GM21367 (cell line): Measurements from ENCODE around the gene BET1.

Source experiments
- ATAC-seq: cut with Tn5 transposase; IDR thresholded peaks from one replicate; pipeline ENCODE4 v1.9.1; 2021; ENCODE audit not compliant: unreplicated experiment

The BET1 gene

GRCh38 chr7:93960986-93961385 is 43.2 kb downstream of the BET1 start:
- no peak for ATAC-seq

GRCh38 chr7:93958651-93959050 is 45.5 kb downstream of the BET1 start:
- ATAC-seq, result no peak

- ATAC-seq, result no peak
Measured at GRCh38 chr7:93958216-93958615, 45.9 kb downstream of the BET1 start.

GRCh38 chr7:93957767-93958166 is 46.4 kb downstream of the BET1 start:
- ATAC-seq, result no peak

GRCh38 chr7:93955304-93955703 is 48.9 kb downstream of the BET1 start:
- peak; percentile 67 for ATAC-seq

DNA sequence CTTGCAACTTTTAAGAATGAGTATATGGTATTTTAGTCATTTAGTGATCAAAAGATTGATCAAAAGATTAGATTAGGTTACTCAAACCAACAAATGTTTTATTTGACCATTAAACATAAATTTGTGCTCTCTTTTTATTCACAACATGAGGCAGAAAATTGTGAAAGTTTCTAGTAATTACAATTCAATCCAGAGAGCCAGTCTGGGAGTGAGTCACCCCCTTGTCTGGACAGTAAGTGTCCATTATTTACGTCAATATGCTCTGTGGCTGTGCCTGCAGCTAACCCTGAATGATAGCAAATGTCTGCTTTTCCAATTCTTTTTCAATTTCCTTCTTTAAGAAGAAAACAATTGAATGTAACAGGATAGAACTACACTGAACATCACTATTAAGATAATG is 54.7 kb downstream of the BET1 start:
- ATAC-seq, result no peak

- no peak for ATAC-seq
Measured at GRCh38 chr7:93948873-93949272, 55.3 kb downstream of the BET1 start.

- ATAC-seq, result no peak
Measured at GRCh38 chr7:93948106-93948505, 56.0 kb downstream of the BET1 start.

DNA sequence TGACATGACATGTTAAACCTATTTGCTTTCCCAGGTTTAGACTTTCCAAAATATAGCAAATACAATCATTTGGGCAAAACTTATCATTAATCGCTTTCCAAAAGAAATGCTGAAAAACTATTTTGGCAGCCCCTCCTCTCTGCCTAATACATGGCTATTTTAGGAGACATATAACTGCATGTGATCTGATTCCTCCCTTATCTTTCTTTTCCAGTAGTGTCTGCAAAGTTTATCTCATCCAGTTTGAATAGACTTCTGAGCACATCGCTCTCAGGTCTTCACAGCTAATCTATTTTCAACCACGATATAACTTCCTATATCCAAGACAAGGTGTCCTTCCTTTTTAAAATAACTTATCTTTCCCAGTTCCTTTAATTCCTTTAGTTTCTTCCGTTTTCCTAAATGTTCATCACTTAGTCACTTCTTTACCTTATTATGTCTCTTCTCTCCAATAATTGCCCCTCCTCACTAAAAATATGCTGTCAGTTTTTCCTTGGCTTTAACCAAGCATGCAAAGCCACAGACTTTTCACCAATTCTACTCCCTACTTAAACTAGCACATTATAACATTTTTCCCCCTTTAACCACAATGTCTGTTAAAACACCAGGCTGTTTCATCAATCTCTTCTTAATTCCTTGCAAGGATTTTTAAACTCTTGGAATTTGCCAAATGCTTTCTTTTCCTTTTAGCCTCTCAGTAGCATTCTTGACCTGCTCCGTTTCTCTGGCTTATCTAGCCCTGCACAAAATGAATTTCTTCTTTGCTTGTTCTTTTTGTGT is 58.2 kb downstream of the BET1 start:
- ATAC-seq, result no peak

DNA sequence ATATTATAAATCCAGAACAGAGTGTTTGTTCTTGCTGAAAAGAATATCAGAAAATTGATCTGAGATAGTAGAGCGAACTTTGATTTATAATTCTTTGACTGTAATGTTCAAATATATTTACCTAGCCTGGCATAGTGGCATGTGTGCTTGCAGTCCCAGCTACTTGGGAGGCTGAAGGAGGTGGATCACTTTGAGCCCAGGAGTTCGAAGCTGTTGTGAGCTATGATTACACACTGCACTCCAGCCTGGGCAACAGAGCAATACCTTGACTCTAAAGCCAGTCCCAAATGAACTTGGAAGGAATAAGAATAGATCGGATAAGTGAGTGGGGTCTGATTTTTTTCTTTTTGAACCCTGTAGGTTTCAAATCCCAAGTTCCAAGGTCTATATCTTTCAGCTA is 59.1 kb downstream of the BET1 start:
- no peak for ATAC-seq

- no peak for ATAC-seq
Measured at GRCh38 chr7:93944673-93945072, 59.5 kb downstream of the BET1 start.

- ATAC-seq, result no peak
Measured at GRCh38 chr7:93943816-93944540, 60.2 kb downstream of the BET1 start.
